GM18498 (cell line): ENCODE data around the gene GSG1.

Source experiments
- ATAC-seq: cut with Tn5 transposase; IDR thresholded peaks from one replicate; pipeline ENCODE4 v1.9.1; 2021; ENCODE audit warnings: mild to moderate bottlenecking, moderate library complexity; ENCODE audit not compliant: unreplicated experiment

Gene GSG1

GRCh38 chr12:13103391-13104033, at the start of gene GSG1:
Gene GSG1, minus strand, starts transcription at chr12:13103667. Its CDS starts 155 bp downstream, at chr12:13103512.
- ATAC-seq, result no peak

GRCh38 chr12:13153180-13153579, 49.7 kb upstream of the GSG1 start:
- ATAC-seq, result no peak

- no peak for ATAC-seq
Observed at GRCh38 chr12:13152756-13153155, 49.3 kb upstream of the GSG1 start.

GRCh38 chr12:13152281-13152680, 48.8 kb upstream of the GSG1 start:
- no peak for ATAC-seq

- no peak for ATAC-seq
Observed at GRCh38 chr12:13149411-13149810, 45.9 kb upstream of the GSG1 start.

GRCh38 chr12:13148485-13148847, 45.0 kb upstream of the GSG1 start:
- no peak for ATAC-seq

- ATAC-seq, result no peak
Observed at GRCh38 chr12:13147688-13148484, 44.4 kb upstream of the GSG1 start.

- no peak for ATAC-seq
Observed at GRCh38 chr12:13146336-13146938, 43.0 kb upstream of the GSG1 start.

GRCh38 chr12:13144266-13144828, 40.9 kb upstream of the GSG1 start:
- no peak for ATAC-seq

GRCh38 chr12:13142747-13143146, 39.3 kb upstream of the GSG1 start:
- no peak for ATAC-seq

GRCh38 chr12:13141686-13142085, 38.2 kb upstream of the GSG1 start:
- ATAC-seq, result no peak

GRCh38 chr12:13135371-13136178, 32.1 kb upstream of the GSG1 start:
- no peak for ATAC-seq

- no peak for ATAC-seq
Observed at GRCh38 chr12:13133886-13134285, 30.4 kb upstream of the GSG1 start.

- ATAC-seq, result no peak
Observed at GRCh38 chr12:13130981-13131380, 27.5 kb upstream of the GSG1 start.

- no peak for ATAC-seq
Observed at GRCh38 chr12:13128291-13128965, 25.0 kb upstream of the GSG1 start.

- no peak for ATAC-seq
Observed at GRCh38 chr12:13127444-13127843, 24.0 kb upstream of the GSG1 start.

GRCh38 chr12:13126494-13126893, 23.0 kb upstream of the GSG1 start:
- no peak for ATAC-seq

- no peak for ATAC-seq
Observed at GRCh38 chr12:13125996-13126395, 22.5 kb upstream of the GSG1 start.

GRCh38 chr12:13124656-13125505, 21.4 kb upstream of the GSG1 start:
- no peak for ATAC-seq
